NCI-H2029 (cell line): Measurements from ENCODE around the gene CFAP97D1.
"Not testable (repeated sequence)": the region's sequence is repeated elsewhere in the genome, so short reads cannot be mapped to it uniquely, and the experiment has no call there.

Experiments
- DNase-seq: peaks from one replicate; lab custom pipeline; 2025; lab: John Stamatoyannopoulos, UW

The CFAP97D1 gene

GRCh38 chr17:43768382-43768781 is 11.9 kb upstream of the CFAP97D1 start:
- DNase-seq = no peak

- DNase-seq = no peak
Observed at GRCh38 chr17:43768943-43769342, 11.3 kb upstream of the CFAP97D1 start.

GRCh38 chr17:43769426-43769825 is 10.8 kb upstream of the CFAP97D1 start:
- DNase-seq = no peak

GRCh38 chr17:43769859-43770258 is 10.4 kb upstream of the CFAP97D1 start:
- DNase-seq = no peak

- DNase-seq = no peak
Observed at GRCh38 chr17:43770957-43771356, 9.3 kb upstream of the CFAP97D1 start.

GRCh38 chr17:43771463-43771862 is 8.8 kb upstream of the CFAP97D1 start:
- no peak for DNase-seq

GRCh38 chr17:43772877-43773648 is 7.2 kb upstream of the CFAP97D1 start:
- no peak for DNase-seq

- no peak for DNase-seq
Observed at GRCh38 chr17:43774304-43775250, 5.7 kb upstream of the CFAP97D1 start.

- DNase-seq = peak; percentile 85
Observed at GRCh38 chr17:43778337-43779144, 1.7 kb upstream of the CFAP97D1 start, which contains the start of gene DUSP3. Gene DUSP3 (minus strand): TSS chr17:43778977. CDS start chr17:43778924, 53 bp downstream.

- no peak for DNase-seq
Observed at GRCh38 chr17:43779145-43780125, 800 bp upstream of the CFAP97D1 start.

GRCh38 chr17:43782913-43783680 is 2.9 kb downstream of the CFAP97D1 start:
- no peak for DNase-seq

GRCh38 chr17:43784068-43784467 is 3.8 kb downstream of the CFAP97D1 start:
- no peak for DNase-seq

GRCh38 chr17:43784628-43785101 is 4.4 kb downstream of the CFAP97D1 start:
- no peak for DNase-seq

GRCh38 chr17:43787728-43788127 is 7.5 kb downstream of the CFAP97D1 start:
- no peak for DNase-seq

GRCh38 chr17:43788540-43788939 is 8.3 kb downstream of the CFAP97D1 start:
- no peak for DNase-seq

GRCh38 chr17:43789482-43789881 is 9.2 kb downstream of the CFAP97D1 start:
- DNase-seq = no peak

GRCh38 chr17:43790311-43790940 is 10.2 kb downstream of the CFAP97D1 start:
- DNase-seq = no peak

- peak; percentile 22 for DNase-seq
Observed at GRCh38 chr17:43791589-43791988, 11.4 kb downstream of the CFAP97D1 start.

GRCh38 chr17:43792668-43793067 is 12.4 kb downstream of the CFAP97D1 start:
- DNase-seq = not testable (repeated sequence)
